ENCODE measurements around the gene DIS3L. TPM values are rescaled to one million over a fixed set of nuclear protein-coding genes. Genes with fewer than 3 reads are reported as not detected.

DIS3L gene
- total RNA-seq, 1 donor from 2014 or later: 27.1 TPM

- Histone ChIP-seq H3K27me3 (no peaks in the 10 kb centered on the region), H3K27ac (no peak overlapping the region), H3K9me3 (no peaks in the 10 kb centered on the region), H3K4me1 (no peaks in the 10 kb centered on the region), H3K36me3 (peaks cover 79% of the 10 kb centered on the region), H3K4me3 (no peak overlapping the region)
- no peak for ATAC-seq
- DNase-seq: no peak
- TF ChIP-seq, protein P1, sequence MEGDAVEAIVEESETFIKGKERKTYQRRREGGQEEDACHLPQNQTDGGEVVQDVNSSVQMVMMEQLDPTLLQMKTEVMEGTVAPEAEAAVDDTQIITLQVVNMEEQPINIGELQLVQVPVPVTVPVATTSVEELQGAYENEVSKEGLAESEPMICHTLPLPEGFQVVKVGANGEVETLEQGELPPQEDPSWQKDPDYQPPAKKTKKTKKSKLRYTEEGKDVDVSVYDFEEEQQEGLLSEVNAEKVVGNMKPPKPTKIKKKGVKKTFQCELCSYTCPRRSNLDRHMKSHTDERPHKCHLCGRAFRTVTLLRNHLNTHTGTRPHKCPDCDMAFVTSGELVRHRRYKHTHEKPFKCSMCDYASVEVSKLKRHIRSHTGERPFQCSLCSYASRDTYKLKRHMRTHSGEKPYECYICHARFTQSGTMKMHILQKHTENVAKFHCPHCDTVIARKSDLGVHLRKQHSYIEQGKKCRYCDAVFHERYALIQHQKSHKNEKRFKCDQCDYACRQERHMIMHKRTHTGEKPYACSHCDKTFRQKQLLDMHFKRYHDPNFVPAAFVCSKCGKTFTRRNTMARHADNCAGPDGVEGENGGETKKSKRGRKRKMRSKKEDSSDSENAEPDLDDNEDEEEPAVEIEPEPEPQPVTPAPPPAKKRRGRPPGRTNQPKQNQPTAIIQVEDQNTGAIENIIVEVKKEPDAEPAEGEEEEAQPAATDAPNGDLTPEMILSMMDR (IDR thresholded peaks at IDR 0.05): no peak
- intact Hi-C loops (cut with DNase I): no loop called here
These were observed 16.5 kb downstream of the DIS3L start for GRCh38 chr15:66309828-66310227.

DNA sequence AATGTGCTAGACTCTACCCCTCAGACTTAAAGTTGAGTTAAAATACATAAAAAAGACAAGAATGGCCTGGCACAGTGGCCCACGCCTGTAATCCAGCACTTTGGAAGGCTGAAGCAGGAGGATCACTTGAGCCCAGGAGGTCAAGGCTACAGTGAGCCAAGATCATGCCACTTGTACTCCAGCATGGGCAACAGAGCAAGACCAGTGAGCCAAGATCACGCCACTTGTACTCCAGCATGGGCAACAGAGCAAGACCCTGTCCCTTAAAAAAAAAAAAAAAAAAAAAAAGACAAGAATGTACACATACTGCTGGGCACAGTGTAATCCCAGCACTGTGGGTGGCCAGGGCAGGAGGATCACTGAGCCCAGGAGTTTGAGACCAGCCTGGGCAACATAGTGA lies 17.4 kb downstream of the DIS3L start:
- Histone ChIP-seq H3K36me3 (peaks cover 84% of the 10 kb centered on the region), H3K4me1 (no peaks in the 10 kb centered on the region), H3K27ac (no peak overlapping the region), H3K4me3 (no peak overlapping the region), H3K27me3 (no peaks in the 10 kb centered on the region), H3K9me3 (no peaks in the 10 kb centered on the region)
- intact Hi-C loops (cut with DNase I): no loop called here
- ATAC-seq (no peak), DNase-seq (no peak)
- TF ChIP-seq, protein P1 (IDR thresholded peaks at IDR 0.05): no peak

- H3K27ac ChIP-seq: no peak overlapping the region
- H3K9me3 ChIP-seq: no peaks in the 10 kb centered on the region
- no peak for ATAC-seq
- TF ChIP-seq, protein P1 (IDR thresholded peaks at IDR 0.05): no peak
- H3K4me1 ChIP-seq: no peaks in the 10 kb centered on the region
- intact Hi-C loops (cut with DNase I): no loop called here
- H3K4me3 ChIP-seq: no peak overlapping the region
- H3K27me3 ChIP-seq: no peaks in the 10 kb centered on the region
- H3K36me3 ChIP-seq: peaks cover 93% of the 10 kb centered on the region
- DNase-seq: no peak
These were observed 18.8 kb downstream of the DIS3L start for GRCh38 chr15:66312144-66312543.

GRCh38 chr15:66323312-66323928 lies 30.1 kb downstream of the DIS3L start:
- intact Hi-C loops (cut with DNase I): no loop called here
- Histone ChIP-seq H3K27me3 (no peaks in the 10 kb centered on the region), H3K4me1 (no peaks in the 10 kb centered on the region), H3K4me3 (no peak overlapping the region), H3K36me3 (peaks cover 97% of the 10 kb centered on the region), H3K27ac (no peak overlapping the region), H3K9me3 (no peaks in the 10 kb centered on the region)
- TF ChIP-seq, protein P1 (IDR thresholded peaks at IDR 0.05): no peak
- DNase-seq: no peak
- ATAC-seq: no peak

GRCh38 chr15:66326051-66326450 lies 32.7 kb downstream of the DIS3L start:
- no peak for ATAC-seq
- Histone ChIP-seq H3K27me3 (no peaks in the 10 kb centered on the region), H3K36me3 (peaks cover 97% of the 10 kb centered on the region), H3K4me3 (no peak overlapping the region), H3K9me3 (no peaks in the 10 kb centered on the region), H3K27ac (no peak overlapping the region), H3K4me1 (no peaks in the 10 kb centered on the region)
- TF ChIP-seq, protein P1 (IDR thresholded peaks at IDR 0.05): no peak
- intact Hi-C loops (cut with DNase I): no loop called here
- no peak for DNase-seq

- no peak overlapping the region for H3K4me3 ChIP-seq
- H3K27me3 ChIP-seq: no peaks in the 10 kb centered on the region
- ATAC-seq (no peak), DNase-seq (no peak)
- no peaks in the 10 kb centered on the region for H3K9me3 ChIP-seq
- H3K27ac ChIP-seq: no peak overlapping the region
- H3K4me1 ChIP-seq: no peaks in the 10 kb centered on the region
- TF ChIP-seq, protein P1 (IDR thresholded peaks at IDR 0.05): no peak
- intact Hi-C loops (cut with DNase I): no loop called here
- H3K36me3 ChIP-seq: peaks cover 100% of the 10 kb centered on the region
These were observed 34.4 kb downstream of the DIS3L start for GRCh38 chr15:66327736-66328135.
